Activated CD4-positive, alpha-beta T cell treated with anti-CD3 and anti-CD28 coated beads for 24 hours (primary cell): ENCODE results near the gene P2RY11.

Experiments
- DNase-seq, 2 donors: peaks; one replicate each; pipeline ENCODE4 v3.0.0-alpha.2; 2020; ENCODE audit warnings: low read depth in 2 of 2

Gene P2RY11

GRCh38 chr19:10138879-10139795, 27.6 kb downstream of the P2RY11 start:
- no peak for DNase-seq

GRCh38 chr19:10139952-10140351, 28.5 kb downstream of the P2RY11 start:
- no peak for DNase-seq

GRCh38 chr19:10141479-10141878, 30.0 kb downstream of the P2RY11 start:
- DNase-seq = no peak

- no peak for DNase-seq
Measured at GRCh38 chr19:10141973-10142372, 30.5 kb downstream of the P2RY11 start.

GRCh38 chr19:10142701-10143375, 31.3 kb downstream of the P2RY11 start:
- no peak for DNase-seq

GRCh38 chr19:10143681-10144080, 32.2 kb downstream of the P2RY11 start:
- DNase-seq = no peak

GRCh38 chr19:10144361-10144760, 32.9 kb downstream of the P2RY11 start:
- DNase-seq = no peak

- DNase-seq = no peak
Measured at GRCh38 chr19:10145031-10145430, 33.5 kb downstream of the P2RY11 start.

- DNase-seq = no peak
Measured at GRCh38 chr19:10146142-10146541, 34.6 kb downstream of the P2RY11 start.

GRCh38 chr19:10149427-10149826, 37.9 kb downstream of the P2RY11 start:
- no peak for DNase-seq

GRCh38 chr19:10151521-10151920, 40.0 kb downstream of the P2RY11 start:
- no peak for DNase-seq

- no peak for DNase-seq
Measured at GRCh38 chr19:10152100-10152499, 40.6 kb downstream of the P2RY11 start.

GRCh38 chr19:10155839-10156238, 44.3 kb downstream of the P2RY11 start:
- DNase-seq = no peak

- no peak for DNase-seq
Measured at GRCh38 chr19:10158071-10158470, 46.6 kb downstream of the P2RY11 start.

- no peak for DNase-seq
Measured at GRCh38 chr19:10158485-10158884, 47.0 kb downstream of the P2RY11 start.

- DNase-seq = no peak
Measured at GRCh38 chr19:10159610-10160009, 48.1 kb downstream of the P2RY11 start.

GRCh38 chr19:10163536-10163935, 52.0 kb downstream of the P2RY11 start:
- no peak for DNase-seq
